Left forelimb (tissue), 1 donor: ENCODE measurements around the gene SLC25A13.
"Not testable (repeated sequence)": the region's sequence is repeated elsewhere in the genome, so short reads cannot be mapped to it uniquely, and the experiment has no call there.

Experiments
- DNase-seq: peaks from one replicate; pipeline ENCODE4 v3.0.0-alpha.2; 2018; ENCODE audit warnings: low spot score

The SLC25A13 gene, protein sequence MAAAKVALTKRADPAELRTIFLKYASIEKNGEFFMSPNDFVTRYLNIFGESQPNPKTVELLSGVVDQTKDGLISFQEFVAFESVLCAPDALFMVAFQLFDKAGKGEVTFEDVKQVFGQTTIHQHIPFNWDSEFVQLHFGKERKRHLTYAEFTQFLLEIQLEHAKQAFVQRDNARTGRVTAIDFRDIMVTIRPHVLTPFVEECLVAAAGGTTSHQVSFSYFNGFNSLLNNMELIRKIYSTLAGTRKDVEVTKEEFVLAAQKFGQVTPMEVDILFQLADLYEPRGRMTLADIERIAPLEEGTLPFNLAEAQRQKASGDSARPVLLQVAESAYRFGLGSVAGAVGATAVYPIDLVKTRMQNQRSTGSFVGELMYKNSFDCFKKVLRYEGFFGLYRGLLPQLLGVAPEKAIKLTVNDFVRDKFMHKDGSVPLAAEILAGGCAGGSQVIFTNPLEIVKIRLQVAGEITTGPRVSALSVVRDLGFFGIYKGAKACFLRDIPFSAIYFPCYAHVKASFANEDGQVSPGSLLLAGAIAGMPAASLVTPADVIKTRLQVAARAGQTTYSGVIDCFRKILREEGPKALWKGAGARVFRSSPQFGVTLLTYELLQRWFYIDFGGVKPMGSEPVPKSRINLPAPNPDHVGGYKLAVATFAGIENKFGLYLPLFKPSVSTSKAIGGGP

DNA sequence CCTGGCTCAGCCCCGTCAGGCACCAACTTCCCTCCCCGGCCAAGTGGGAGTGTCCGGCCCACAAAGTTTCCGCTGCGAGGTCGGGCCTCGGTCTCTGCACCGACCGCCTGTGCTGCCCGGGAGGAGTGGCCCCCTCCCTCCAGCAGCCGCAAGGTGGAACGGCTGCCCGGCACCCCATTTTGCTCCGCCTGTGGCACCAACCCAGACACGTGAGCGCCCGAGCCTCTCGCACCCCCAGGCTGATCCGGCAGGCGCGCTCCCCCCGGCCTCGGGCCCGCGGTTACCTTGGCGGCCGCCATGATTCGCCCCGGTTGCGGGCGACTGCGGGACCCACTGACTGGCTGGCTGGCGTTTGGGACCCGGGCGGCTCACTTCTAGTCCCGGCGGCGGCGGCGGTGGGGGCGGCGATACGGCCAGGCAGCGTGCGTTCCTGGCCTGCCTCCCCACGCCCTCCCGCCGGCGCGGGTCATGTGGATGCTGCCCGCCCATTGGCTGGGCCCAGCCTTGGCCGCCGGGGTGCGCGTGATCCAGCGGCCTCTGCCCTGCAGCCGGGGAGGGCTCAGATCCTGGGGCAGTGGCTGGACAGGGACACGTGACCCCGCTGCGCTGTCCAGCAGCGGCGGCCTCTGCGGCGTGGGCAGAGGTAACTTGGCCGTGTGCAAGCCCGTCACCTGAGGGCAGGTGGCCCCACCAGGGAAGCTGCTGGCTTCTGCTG is at the start of gene SLC25A13:
Gene SLC25A13 (minus strand): TSS at position 441 of the 715 bp plus-strand sequence. CDS start 142 bp downstream, at position 299.
- DNase-seq, result peak; percentile 89

DNA sequence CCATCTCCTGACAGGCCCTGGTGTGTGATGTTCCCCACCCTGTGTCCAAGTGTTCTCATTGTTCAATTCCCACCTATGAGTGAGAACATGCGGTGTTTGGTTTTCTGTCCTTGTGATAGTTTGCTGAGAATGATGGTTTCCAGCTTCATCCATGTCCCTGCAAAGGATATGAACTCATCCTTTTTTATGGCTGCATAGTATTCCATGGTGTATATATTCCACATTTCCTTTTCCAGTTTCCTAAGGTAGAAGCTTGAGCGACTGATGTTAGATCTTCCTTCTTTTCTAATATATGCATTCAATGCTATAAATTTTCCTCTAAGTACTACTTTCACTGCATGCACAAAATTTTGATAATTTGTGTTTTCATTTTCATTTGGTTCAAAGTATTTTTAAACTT is 44.0 kb upstream of the SLC25A13 start:
- not testable (repeated sequence) for DNase-seq

DNA sequence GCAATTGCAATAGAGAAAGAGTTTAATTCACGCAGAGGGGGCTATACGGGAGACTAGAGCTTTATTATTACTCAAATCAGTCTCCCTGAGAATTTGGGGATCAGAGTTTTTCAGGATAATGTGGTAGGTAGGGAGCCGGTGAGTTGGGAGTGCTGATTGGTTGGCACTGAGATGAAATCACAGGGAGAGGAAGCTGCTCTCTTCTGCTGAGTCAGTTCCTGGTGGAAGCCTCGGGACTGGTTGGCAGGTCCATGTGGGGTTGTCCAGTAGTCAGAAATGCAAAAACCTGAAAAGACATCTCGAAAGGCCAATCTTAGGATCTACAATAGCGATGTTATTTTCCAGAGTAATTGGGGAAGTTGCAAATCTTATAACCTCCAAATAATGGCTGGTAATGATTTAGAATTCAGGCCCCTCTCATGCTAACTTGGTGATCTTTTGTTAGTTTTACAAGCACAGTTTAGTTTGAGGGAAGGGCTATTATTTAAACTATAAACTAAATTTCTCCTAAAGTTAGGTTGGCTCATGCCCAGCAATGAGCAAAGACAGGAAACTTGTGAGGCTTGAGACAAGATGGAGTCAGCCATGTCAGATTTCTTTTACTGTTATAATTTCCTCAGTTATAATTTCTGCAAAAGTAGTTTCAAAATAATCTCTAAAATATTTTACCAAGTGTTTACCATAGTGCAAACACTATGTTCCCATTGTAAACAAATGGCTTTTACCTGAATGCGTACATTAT is 39.4 kb upstream of the SLC25A13 start:
- no peak for DNase-seq

DNA sequence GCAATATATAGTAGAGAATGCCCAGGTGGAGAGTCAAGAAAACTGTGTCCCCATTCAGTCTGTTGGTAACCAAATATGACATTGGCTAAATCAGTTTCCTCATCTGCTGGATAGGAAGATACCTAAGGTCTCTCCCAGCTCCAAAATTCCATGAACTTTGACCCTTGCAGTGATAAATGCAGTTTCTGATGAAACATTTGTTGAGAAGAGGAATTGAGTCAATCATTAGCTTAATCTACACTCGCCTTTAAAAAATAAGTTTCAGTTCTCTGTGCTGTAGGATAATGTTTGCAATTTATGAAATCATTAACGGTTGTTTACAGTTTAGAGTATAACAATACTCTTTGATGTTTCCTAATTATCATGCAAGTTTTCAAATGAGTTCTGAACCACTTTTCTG is 38.0 kb upstream of the SLC25A13 start:
- DNase-seq, result no peak

DNA sequence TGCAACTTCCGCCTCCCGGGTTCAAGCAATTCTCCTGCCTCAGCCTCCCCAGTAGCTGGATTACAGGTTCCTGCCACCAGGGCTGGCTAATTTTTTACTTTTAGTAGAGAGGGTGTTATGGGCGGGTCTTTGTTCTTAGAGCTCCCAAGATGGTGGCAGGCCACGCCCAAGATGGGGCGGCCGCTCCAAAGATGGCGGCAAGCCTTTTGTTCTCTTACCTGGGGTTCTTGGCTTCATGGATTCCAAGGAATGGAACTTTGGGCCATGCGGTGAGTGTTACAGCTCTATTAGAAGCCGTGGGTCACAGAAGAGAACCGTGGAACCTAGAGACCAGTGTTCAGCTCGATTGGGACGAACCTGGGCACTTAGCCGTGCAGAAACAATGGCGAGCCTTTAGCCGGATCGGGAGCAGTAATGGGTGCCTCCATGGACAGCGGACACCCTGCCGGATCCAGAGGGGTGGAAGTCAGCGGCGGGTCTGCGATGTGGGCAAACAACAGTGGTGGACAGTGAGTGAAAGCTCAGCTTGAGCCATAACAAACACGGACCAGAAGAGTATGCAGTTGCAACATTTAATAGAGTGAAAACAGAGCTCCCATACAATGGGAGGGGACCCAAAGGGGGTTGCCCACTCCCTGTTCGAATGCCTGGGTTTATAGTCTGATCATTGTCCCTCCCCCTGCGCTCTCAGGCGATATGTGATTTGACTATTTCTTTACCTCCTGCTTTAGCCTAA is 36.5 kb upstream of the SLC25A13 start:
- not testable (repeated sequence) for DNase-seq

DNA sequence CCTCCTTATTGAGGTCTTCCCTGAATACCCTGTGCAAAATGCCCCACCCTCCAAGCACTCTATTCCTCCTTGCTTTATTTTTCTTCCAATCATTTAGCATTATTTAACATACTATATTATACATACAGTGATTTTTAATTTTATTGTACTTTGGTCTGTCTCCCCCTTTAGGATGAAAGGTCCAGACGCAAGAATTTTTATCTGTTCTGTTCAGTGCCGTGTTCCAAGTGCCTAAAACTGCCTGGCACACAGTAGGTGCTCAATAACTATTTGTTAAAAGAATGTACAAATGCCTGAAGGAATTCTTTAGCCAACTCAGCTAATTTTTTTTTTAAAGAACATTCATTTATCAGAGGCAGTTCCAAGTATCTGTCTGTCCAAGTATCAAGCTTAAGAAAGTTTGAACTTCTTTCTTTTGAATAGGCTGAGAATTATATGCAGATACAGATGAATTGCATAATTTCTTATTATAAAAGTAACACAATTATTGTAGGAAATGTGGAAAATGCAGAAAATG is 34.1 kb upstream of the SLC25A13 start:
- no peak for DNase-seq

DNA sequence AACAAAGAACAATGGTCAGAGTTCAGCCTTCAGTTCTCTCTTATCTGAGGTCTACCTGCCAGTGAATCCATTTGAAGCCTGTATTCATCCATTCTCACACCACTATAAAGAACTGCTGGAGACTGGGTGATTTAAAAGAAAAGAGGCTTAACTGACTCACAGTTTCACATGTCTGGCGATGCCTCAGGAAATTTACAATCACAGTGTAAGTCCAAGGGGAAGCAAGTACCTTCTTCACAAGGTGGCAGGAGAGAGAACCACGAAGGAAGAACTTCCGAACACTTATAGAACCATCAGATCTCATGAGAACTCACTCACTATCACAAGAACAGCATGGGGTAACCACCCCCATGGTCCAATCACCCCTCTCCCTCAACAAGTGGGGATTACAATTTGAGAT is 33.0 kb upstream of the SLC25A13 start:
- DNase-seq, result no peak

DNA sequence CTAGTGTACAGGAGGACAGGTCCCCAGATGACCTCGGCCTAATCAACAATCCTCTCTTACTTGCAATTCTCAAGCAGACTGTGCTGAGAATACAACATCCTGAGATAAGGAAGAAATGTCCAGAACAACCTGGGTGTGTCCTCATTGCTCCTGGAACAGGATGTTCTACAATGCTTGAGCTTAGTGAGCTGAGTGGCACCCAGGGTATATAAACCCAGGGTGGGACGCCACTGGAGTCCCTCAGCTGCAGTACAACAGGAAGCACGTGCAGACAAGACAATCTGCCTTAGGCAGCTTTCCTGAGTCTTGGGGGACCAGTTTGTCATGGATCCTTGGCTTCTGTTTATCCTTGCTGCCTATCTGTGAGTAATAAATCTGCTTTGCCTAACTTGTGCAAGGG is 27.7 kb upstream of the SLC25A13 start:
- DNase-seq, result no peak

DNA sequence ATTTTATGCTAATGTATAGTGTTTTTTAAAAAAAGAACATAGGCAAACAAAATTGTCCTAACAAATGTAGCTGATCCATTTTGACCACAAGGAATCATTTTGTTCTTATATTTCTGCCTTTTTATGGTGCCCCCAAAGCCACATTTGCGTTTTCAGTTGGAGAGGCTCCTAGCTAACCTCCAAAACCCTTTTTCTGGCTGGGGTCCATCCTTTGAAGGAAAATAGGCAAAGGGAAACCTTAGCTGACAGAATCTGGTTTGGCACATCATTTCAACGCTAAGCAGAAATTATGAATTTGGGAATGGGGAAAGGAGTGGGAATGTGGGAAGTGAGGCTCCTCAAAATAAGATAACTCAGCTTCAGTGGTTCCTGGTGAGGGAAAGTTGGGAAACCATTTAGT is 25.6 kb upstream of the SLC25A13 start:
- DNase-seq, result no peak

DNA sequence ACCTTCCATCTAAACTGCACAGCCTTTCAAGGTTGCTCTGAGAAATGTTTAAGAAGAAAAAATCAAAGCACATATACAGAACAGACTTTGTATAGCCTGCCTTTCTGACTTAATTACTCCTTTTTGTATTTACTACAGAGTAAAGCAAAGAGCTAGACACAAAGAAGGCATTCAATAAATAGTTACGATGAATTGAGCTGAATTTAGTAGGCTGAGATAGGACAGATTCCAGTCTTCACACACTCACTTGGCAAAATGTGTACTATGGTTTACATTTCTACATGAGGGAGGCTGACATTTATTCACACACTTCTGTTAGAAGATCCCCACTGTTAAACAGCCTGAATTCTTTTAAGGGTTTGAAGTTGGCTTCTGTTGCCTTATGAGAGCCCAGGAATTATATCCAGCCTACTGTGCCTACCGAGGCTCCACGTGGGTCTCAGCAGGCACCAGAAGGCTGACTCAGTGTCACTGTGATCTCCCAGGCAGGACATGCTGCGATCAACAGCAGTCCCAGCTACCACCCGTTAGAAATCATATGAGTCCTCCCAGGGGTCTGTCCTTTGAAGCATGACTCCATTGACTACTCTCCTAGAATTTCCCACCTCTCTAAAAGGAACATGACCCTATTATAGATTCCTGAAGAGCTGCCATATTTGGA is 24.5 kb upstream of the SLC25A13 start:
- DNase-seq, result no peak

DNA sequence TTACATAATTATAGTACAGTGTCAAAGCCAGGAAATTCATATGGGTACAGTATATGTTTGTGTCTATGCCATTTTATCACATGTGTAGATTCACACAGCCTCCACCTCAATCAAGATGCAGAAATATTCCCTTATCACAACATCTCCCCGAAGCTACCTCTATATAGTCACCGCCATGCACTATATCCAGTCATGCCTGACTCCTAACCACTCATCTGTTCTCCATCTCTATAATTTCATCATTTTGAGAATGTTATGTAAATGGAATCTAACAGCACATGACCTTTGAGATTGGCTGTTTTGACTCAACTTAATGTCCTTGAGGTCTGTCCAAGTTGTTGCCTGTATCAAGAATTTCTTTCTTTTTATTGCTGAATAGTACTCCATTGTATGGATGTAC is 22.3 kb upstream of the SLC25A13 start:
- no peak for DNase-seq

DNA sequence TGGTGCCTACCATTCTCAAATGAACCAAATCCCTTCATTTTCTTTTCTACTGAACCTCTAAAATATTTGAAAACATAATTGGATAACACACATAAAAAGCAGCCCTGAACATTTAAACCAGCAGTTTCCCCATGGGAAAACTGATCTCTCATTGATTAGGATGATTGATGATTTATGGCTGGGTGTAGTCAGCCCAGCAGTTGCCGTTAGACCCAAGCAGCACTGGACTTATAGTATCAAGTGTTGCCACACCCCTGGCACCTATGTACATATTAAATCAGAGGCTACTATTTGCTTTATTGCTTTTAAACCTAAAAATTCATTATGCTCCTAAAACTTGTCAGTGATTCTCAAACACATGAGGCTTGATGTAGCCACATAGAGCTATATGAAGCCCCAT is 20.2 kb upstream of the SLC25A13 start:
- no peak for DNase-seq

DNA sequence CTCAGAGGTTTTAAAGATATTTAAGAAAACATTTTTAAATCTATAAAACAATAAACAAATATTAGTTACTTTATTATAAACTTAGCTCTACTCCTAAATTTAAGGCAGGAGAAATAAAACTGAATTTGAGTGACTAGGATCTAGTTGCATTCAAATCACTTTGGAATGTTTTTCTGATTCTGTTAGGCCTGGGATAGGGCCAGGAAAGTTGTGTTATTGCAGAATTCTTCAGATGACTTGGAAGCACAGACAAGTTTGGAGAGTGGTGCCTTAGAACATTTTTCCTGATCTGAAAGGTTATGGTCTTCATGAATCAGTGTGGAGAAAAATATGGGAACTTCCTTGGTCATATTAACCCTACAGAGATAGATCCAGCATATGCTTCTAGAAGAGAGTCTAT is 15.6 kb upstream of the SLC25A13 start:
- no peak for DNase-seq

DNA sequence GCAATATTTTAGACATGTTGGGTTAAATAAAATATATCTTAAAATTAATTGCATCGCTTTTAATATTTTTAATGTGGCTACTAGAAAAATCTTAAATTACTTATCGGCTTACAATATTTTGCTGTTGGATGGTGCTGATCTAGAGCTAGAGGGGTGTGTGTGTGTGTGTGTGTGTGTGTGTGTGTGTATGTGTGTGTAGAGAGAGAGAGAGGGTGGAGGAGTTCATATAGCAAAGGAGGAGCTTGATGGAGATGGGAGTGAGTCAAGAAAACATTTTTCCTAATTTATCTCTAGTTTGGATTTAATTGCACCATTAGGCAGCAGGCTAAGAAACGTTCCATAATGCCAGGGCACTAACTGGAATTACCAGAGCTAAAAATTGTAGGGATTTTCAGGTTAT is 10.4 kb upstream of the SLC25A13 start:
- no peak for DNase-seq

DNA sequence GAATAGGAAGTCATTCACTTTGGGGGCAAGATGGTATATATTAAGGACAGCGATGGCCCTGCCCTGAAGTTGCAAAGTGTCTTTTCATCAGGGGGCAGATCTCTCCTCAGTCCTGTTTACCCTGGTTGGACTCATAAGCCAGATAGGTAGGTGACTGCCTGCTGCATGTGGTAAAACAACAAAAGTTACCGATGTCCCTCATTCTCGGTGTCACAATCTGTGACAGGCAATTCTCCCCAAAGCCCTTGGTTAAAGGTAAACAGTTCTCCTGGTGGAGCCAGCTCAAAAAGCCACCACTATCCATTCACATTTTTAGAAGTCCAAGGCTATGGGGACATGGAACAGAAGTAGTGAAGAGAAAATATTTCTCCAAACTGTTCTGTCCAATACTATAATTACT is 9.9 kb upstream of the SLC25A13 start:
- no peak for DNase-seq

DNA sequence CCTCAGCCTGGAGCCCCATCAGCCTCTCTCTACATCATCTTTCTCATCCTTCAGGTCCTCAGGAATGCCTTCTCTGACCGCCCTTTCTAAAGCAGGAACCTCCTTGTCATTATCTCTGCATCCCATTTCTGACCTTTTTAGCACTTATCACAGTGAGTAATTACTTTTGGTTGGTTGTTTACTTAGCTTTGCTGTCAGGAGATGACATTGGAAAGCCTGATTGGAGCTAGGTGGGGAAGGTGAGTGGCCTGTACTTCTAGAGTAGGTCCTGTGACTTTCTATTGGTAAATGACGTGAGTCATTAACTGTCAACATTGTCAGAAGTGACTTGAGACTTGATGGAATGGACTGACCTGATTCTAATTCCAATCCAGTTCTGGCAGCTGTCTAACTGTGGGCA is 9.3 kb upstream of the SLC25A13 start:
- DNase-seq, result no peak

DNA sequence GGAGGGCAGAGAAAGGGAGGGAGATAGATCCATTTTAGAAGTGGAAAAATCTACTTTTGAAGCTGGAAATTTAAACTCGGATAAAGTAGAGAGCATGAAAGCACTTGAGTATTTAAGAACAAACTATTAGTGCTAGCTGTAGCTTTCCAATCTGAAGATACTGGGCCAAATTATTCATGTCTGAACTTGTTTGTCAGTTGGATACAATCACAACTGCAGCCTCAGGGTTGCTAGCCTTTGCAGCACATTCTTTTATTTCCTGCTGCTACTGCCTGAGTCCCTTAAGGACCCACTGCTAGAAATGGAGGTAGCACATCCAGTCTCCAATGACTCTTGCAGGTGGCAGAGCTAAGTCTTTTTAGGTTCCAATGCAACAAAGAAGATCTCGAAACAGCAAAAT is 8.3 kb upstream of the SLC25A13 start:
- no peak for DNase-seq

DNA sequence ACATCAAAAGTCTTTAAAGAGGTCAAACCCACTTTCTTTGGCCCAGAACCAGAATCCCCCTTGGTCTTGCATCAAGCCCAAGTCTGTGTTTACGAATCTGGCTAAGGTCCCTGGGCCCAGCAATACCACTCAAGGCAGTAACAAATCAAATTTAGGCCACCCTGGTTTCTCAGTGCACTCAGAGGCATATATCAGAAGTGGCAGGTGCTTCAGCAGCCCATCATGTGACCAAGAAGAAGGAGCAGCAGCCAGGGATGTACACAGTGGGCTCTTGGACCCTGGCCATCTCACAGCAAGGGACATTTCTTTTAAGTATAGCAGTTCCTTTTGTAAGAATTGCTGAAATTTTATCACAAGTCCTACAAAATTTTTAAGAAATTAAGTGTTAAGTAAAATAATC is 7.3 kb upstream of the SLC25A13 start:
- DNase-seq, result no peak

DNA sequence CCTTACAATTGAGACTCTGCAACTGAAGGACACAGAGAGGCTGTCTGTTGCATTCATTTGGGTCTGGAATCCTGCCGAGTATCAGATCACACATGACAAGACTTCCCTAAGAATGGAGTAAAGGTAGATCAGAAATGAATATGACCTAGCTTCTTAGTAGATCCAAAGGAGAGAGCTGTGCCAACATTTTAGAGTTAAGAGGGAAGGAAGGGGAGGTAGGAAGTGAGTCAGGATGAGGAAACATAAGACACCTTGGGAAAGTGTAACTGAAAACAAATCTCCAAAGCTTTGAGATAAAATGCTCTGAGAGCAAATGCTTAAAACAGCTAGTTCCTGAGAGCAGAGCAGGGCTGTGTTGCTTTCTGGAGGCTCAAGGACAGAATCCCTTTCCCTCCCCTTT is 6.1 kb upstream of the SLC25A13 start:
- DNase-seq, result no peak

DNA sequence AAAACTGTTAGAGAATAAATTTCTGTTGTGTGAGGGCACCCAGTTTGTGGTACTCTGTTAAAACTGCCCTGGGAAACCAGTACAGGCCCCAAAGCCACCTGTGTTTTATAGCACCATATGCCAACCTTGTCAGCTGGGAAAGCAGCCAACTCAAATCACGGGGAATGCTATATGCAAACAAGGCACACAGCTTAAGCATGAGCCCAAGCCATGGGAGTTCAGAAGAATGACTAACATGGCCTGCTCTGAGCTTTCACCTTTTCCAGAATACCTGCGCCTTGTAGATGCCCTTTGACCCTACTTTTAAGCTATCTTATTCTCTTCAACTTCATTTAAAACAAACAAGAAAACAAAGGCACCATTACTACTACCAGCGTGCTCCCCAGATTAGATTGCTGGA is 5.5 kb upstream of the SLC25A13 start:
- DNase-seq, result no peak

DNA sequence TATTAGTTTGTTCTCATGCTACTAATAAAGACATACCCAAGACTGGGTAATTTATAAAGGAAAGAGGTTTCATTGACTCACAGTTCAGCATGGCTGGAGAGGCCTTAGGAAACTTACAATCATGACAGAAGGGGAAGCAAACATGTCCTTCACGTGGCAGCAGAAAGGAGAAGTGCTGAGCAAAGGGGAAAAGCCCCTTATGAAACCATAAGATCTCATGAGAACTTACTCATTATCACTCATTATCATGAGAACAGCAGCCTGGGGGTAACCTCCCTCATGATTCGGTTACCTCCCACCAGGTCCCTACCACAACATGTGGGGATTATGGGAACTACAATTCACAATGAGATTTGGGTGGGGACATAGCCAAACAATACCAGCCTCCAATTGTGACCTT is 4.9 kb upstream of the SLC25A13 start:
- DNase-seq, result not testable (repeated sequence)
